BLaER1 treated with 17β-estradiol and CSF1 and Interleukin-3, amounts not matched to agents 10 nM and 100 nM (cell line): Measurements from ENCODE around the gene ACTA1.

Experiments
- H3K27ac ChIP-seq, 11 experiments: shearing (Covaris generic); formaldehyde crosslinking; 2 replicates each; pipeline ENCODE4 v1.8.1; 2022
- H3K27me3 ChIP-seq, 11 experiments: shearing (Covaris generic); formaldehyde crosslinking; 2 replicates each; pipeline ENCODE4 v1.8.1; 2022
- H3K36me3 ChIP-seq, 11 experiments: shearing (Covaris generic); formaldehyde crosslinking; 2 replicates each; pipeline ENCODE4 v1.8.1; 2022
- H3K4me1 ChIP-seq, 10 experiments: shearing (Covaris generic); formaldehyde crosslinking; 2 replicates each; pipeline ENCODE4 v1.8.1; 2022
- H3K4me2 ChIP-seq, 11 experiments: shearing (Covaris generic); formaldehyde crosslinking; 2 replicates each; pipeline ENCODE4 v1.8.1; 2022
- H3K4me3 ChIP-seq, 10 experiments: shearing (Covaris generic); formaldehyde crosslinking; 2 replicates each; pipeline ENCODE4 v1.8.1; 2022
- H3K9ac ChIP-seq, 11 experiments: shearing (Covaris generic); formaldehyde crosslinking; 2 replicates each; pipeline ENCODE4 v1.8.1; 2022
- H3K9me3 ChIP-seq, 11 experiments: shearing (Covaris generic); formaldehyde crosslinking; replicated peaks in 1 of 11; 2 replicates each; pipeline ENCODE4 v1.8.1; 2022
- H4K20me1 ChIP-seq, 11 experiments: shearing (Covaris generic); formaldehyde crosslinking; 2 replicates each; pipeline ENCODE4 v1.8.1; 2022
- Cebpa-rat ChIP-seq, 11 experiments: shearing (Covaris generic); IDR thresholded peaks; 2 replicates each; pipeline ENCODE4 v1.8.1; 2022

Gene ACTA1

GRCh38 chr1:229433364-229434004, 410 bp downstream of the ACTA1 start:
- peaks cover 12 to 30% (median 24%) of the 10 kb centered on the region in 11 experiments for H3K27me3 ChIP-seq
- H3K4me2 ChIP-seq, result no peak overlapping the region

DNA sequence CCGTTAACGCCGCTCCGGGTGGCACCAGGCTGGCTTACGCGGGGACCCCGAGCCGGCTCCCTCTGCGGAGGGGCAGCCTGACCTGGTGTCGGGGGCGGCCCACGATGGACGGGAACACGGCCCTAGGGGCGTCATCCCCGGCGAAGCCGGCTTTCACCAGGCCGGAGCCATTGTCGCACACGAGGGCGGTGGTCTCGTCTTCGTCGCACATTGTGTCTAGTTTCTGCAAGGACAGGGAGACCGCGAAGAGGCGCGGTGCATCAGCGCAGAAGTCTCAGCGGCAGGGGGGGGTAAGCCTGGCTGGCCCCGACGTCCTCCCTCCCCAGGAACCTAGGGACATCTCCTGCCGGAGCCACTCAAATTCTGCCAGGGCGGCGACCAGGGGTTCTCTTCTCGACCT, 989 bp downstream of the ACTA1 start:
- Histone ChIP-seq H3K9me3 (peaks cover 0 to 32% (median 12%) of the 10 kb centered on the region in 11 experiments; a peak in 13 of 22 replicates), H3K4me3 (no peak overlapping the region), H3K4me1 (no peaks in the 10 kb centered on the region), H3K9ac (no peak overlapping the region), H4K20me1 (no peaks in the 10 kb centered on the region; a peak in 3 of 22 replicates), H3K36me3 (no peaks in the 10 kb centered on the region), H3K27me3 (peaks cover 12 to 30% (median 24%) of the 10 kb centered on the region in 11 experiments), H3K4me2 (no peak overlapping the region), H3K27ac (no peak overlapping the region)
- TF ChIP-seq Cebpa-rat (IDR thresholded peaks at IDR 0.05), result no peak

More at GRCh38 chr1:229433364-229434004, 410 bp downstream of the ACTA1 start:
- peaks cover 0 to 32% (median 12%) of the 10 kb centered on the region in 11 experiments; a peak in 13 of 22 replicates for H3K9me3 ChIP-seq
- no peaks in the 10 kb centered on the region for H3K36me3 ChIP-seq
- no peak for TF ChIP-seq Cebpa-rat (IDR thresholded peaks at IDR 0.05)
- no peaks in the 10 kb centered on the region for H3K4me1 ChIP-seq
- H3K27ac ChIP-seq, result no peak overlapping the region
- no peak overlapping the region for H3K9ac ChIP-seq
- H3K4me3 ChIP-seq, result no peak overlapping the region
- H4K20me1 ChIP-seq, result no peaks in the 10 kb centered on the region; a peak in 3 of 22 replicates

- Histone ChIP-seq H3K4me2 (no peak overlapping the region), H3K4me3 (no peak overlapping the region), H3K4me1 (no peaks in the 10 kb centered on the region), H4K20me1 (no peaks in the 10 kb centered on the region; a peak in 3 of 22 replicates), H3K27ac (no peak overlapping the region), H3K9ac (no peak overlapping the region), H3K9me3 (peaks cover 0 to 32% (median 12%) of the 10 kb centered on the region in 11 experiments; a peak in 13 of 22 replicates), H3K36me3 (no peaks in the 10 kb centered on the region), H3K27me3 (peaks cover 12 to 30% (median 24%) of the 10 kb centered on the region in 11 experiments)
- no peak for TF ChIP-seq Cebpa-rat (IDR thresholded peaks at IDR 0.05)
Measured at GRCh38 chr1:229432116-229432461, 1.8 kb downstream of the ACTA1 start.

GRCh38 chr1:229431284-229432115, 2.4 kb downstream of the ACTA1 start:
- Histone ChIP-seq H3K9me3 (peaks cover 0 to 32% (median 12%) of the 10 kb centered on the region in 11 experiments; a peak in 13 of 22 replicates), H3K27ac (no peak overlapping the region), H3K9ac (no peak overlapping the region), H3K4me3 (no peak overlapping the region), H3K4me1 (no peaks in the 10 kb centered on the region), H4K20me1 (no peaks in the 10 kb centered on the region; a peak in 3 of 22 replicates), H3K27me3 (peaks cover 12 to 30% (median 24%) of the 10 kb centered on the region in 11 experiments), H3K36me3 (no peaks in the 10 kb centered on the region), H3K4me2 (no peak overlapping the region)
- TF ChIP-seq Cebpa-rat (IDR thresholded peaks at IDR 0.05), result no peak

DNA sequence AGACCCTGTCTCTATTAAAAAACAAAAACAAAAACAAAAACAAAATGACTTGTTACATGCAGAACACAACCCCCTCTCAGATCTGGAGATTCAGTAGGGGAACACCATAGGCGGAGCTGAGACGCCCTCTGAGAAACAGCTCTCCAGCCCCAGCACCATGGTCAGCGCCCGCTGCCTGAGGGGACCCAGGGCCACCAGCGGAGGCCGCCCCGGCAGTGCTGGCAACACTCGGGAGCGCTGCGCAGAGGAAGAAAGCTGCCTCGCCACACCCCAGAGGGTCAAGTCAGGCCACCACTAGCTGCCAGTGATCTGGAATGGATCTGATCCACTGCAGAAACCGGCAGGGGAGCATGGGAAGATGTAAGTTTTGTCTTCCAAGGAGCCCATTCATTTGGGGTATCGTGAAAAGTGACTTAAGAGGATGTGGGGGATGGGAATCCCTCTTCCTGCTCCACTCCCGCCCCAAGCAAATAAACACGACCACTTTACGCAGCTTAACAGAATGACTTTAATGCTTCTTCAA, 3.1 kb downstream of the ACTA1 start:
- Histone ChIP-seq H3K27ac (no peak overlapping the region), H3K4me3 (no peak overlapping the region), H3K9ac (no peak overlapping the region), H3K36me3 (no peaks in the 10 kb centered on the region), H3K4me1 (no peaks in the 10 kb centered on the region), H3K9me3 (peaks cover 0 to 32% (median 12%) of the 10 kb centered on the region in 11 experiments; a peak in 13 of 22 replicates), H3K4me2 (no peak overlapping the region), H3K27me3 (peaks cover 12 to 30% (median 24%) of the 10 kb centered on the region in 11 experiments), H4K20me1 (no peaks in the 10 kb centered on the region; a peak in 2 of 22 replicates)
- TF ChIP-seq Cebpa-rat (IDR thresholded peaks at IDR 0.05), result no peak

DNA sequence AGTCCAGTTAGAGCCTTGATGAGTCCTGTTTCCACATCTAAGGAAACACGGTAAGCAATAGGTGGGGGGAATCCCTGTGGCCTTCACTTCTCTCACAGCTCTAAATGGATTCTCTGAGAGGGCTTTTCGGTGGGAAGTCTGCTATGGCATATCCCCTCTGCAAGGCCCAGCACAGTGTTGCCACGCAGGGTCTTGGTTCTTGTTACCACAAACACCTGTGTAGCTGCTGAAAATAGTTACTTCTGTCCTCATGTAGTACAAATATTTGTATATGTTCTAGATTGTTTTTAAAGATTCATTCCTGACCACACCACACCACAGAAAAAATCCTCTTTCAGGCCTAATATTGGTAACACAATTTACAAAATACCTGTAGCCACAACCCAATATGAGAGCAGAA, 5.6 kb downstream of the ACTA1 start:
- no peak overlapping the region for H3K9ac ChIP-seq
- TF ChIP-seq Cebpa-rat (IDR thresholded peaks at IDR 0.05), result no peak
- no peaks in the 10 kb centered on the region for H3K4me1 ChIP-seq
- H3K4me2 ChIP-seq, result no peak overlapping the region
- no peak overlapping the region for H3K27ac ChIP-seq
- H3K27me3 ChIP-seq, result peaks cover 0 to 6% (median 3%) of the 10 kb centered on the region in 11 experiments; a peak in 11 of 22 replicates
- no peaks in the 10 kb centered on the region for H4K20me1 ChIP-seq
- no peak overlapping the region for H3K4me3 ChIP-seq
- H3K36me3 ChIP-seq, result no peaks in the 10 kb centered on the region
- peaks cover 13 to 29% (median 23%) of the 10 kb centered on the region in 11 experiments for H3K9me3 ChIP-seq

GRCh38 chr1:229427572-229427971, 6.3 kb downstream of the ACTA1 start:
- Histone ChIP-seq H3K4me2 (no peak overlapping the region), H3K9me3 (peaks cover 13 to 29% (median 21%) of the 10 kb centered on the region in 11 experiments), H3K9ac (no peak overlapping the region), H3K4me3 (no peak overlapping the region), H3K4me1 (no peaks in the 10 kb centered on the region), H3K27ac (no peak overlapping the region), H4K20me1 (no peaks in the 10 kb centered on the region), H3K36me3 (no peaks in the 10 kb centered on the region), H3K27me3 (no peaks in the 10 kb centered on the region)
- no peak for TF ChIP-seq Cebpa-rat (IDR thresholded peaks at IDR 0.05)

DNA sequence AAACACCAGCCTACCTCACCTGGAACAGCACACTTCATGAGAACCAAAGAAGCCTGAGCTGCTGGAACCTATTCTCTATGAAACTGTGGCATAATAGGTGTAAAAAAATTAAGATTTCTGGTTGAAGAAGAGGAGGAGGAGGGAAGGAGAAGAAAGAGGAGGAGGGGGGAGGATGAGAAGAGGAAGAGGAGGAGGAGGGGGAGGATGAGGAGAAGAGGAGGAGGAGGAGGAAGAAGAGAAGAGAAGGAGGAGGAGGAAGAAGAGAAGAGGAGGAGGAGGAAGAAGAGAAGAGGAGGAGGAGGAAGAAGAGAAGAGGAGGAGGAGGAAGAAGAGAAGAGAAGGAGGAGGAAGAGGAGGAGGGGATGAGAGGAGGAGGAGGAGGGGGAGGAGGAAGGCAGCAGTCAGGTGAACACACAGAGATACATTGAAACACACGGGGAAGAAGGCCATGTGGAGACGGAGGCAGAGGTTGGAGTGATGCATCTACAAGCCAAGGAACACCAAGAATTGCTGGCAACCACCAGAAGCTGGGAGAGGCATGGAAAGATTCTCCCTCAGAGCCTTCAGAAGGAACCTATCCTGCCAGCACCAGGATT, 8.2 kb downstream of the ACTA1 start:
- Histone ChIP-seq H3K4me1 (no peaks in the 10 kb centered on the region), H3K4me2 (no peak overlapping the region), H3K9ac (no peak overlapping the region), H3K4me3 (no peak overlapping the region), H3K36me3 (no peaks in the 10 kb centered on the region), H3K27me3 (no peaks in the 10 kb centered on the region), H3K27ac (no peak overlapping the region), H3K9me3 (peaks cover 13 to 22% (median 20%) of the 10 kb centered on the region in 11 experiments), H4K20me1 (no peaks in the 10 kb centered on the region)
- TF ChIP-seq Cebpa-rat (IDR thresholded peaks at IDR 0.05), result no peak

DNA sequence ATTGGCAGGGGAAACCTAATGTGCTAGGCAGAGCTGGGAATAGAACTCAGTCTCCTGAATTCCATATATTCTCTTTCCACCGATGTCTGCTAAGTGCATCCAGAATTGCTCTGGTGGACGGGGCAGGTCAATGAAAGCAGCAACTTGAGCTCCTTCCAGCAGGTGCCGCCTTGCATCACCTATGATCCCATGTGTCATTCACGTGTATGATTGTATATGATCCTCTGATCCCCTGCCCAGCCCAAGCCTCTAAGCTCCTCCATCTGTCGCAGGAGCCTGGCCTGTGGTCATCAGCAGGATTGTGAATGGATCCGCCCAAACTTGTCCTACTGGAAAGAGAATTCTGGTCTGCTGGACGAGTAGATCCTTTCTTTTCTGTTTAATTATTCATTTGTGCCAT, 13.1 kb downstream of the ACTA1 start:
- H3K9me3 ChIP-seq, result peaks cover 13 to 22% (median 20%) of the 10 kb centered on the region in 11 experiments
- H3K36me3 ChIP-seq, result no peaks in the 10 kb centered on the region
- H3K9ac ChIP-seq, result no peak overlapping the region
- no peaks in the 10 kb centered on the region for H3K27me3 ChIP-seq
- H3K4me2 ChIP-seq, result no peak overlapping the region
- TF ChIP-seq Cebpa-rat (IDR thresholded peaks at IDR 0.05), result no peak
- no peaks in the 10 kb centered on the region for H4K20me1 ChIP-seq
- no peaks in the 10 kb centered on the region for H3K4me1 ChIP-seq
- H3K27ac ChIP-seq, result no peak overlapping the region
- H3K4me3 ChIP-seq, result no peak overlapping the region
